GM12865 (cell line): ENCODE measurements around the gene ANO9.

Experiments used
- DNase-seq: peaks from one replicate; pipeline ENCODE4 v3.0.0; 2010; ENCODE audit warnings: low read depth
- H3K4me3 ChIP-seq: 2 replicates; pipeline ENCODE4 v1.5.1; 2011; ENCODE audit warnings: mild to moderate bottlenecking, low read depth, low read length, control low read depth
- TF ChIP-seq, protein P1 (sequence below): IDR thresholded peaks from 2 replicates; pipeline ENCODE4 v1.5.1; 2011; ENCODE audit warnings: low read length, control low read depth, low read depth, inconsistent platforms; ENCODE audit not compliant: insufficient read depth; ENCODE audit errors: missing control alignments

ANO9 gene

DNA sequence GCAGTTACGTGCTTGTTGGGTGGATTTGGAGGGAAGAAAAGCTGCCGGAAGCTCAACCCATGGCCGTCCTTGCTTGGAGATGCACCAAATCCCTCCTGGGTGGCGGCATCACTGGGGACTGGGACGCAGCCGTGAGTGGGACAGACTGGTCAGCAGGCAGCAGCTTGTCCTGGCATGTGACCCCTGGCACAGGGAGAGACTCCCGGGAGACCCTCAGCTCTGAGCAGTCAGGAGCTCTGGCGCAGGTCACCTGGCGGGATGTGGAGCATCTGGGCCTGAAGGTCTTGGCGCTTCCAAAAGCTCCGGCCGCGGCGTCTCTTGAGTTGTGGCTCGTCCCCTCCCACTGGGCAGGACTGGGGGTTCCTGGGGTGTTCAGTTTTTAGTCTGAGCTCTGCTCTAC lies 34.6 kb upstream of the ANO9 start:
- H3K4me3 ChIP-seq: no peak overlapping the region
- TF ChIP-seq, protein P1, sequence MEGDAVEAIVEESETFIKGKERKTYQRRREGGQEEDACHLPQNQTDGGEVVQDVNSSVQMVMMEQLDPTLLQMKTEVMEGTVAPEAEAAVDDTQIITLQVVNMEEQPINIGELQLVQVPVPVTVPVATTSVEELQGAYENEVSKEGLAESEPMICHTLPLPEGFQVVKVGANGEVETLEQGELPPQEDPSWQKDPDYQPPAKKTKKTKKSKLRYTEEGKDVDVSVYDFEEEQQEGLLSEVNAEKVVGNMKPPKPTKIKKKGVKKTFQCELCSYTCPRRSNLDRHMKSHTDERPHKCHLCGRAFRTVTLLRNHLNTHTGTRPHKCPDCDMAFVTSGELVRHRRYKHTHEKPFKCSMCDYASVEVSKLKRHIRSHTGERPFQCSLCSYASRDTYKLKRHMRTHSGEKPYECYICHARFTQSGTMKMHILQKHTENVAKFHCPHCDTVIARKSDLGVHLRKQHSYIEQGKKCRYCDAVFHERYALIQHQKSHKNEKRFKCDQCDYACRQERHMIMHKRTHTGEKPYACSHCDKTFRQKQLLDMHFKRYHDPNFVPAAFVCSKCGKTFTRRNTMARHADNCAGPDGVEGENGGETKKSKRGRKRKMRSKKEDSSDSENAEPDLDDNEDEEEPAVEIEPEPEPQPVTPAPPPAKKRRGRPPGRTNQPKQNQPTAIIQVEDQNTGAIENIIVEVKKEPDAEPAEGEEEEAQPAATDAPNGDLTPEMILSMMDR: no peak
- no peak for DNase-seq

- H3K4me3 ChIP-seq: no peak overlapping the region
- DNase-seq: no peak
- TF ChIP-seq, protein P1: no peak
These were observed 34.1 kb upstream of the ANO9 start for GRCh38 chr11:475941-476340.

DNA sequence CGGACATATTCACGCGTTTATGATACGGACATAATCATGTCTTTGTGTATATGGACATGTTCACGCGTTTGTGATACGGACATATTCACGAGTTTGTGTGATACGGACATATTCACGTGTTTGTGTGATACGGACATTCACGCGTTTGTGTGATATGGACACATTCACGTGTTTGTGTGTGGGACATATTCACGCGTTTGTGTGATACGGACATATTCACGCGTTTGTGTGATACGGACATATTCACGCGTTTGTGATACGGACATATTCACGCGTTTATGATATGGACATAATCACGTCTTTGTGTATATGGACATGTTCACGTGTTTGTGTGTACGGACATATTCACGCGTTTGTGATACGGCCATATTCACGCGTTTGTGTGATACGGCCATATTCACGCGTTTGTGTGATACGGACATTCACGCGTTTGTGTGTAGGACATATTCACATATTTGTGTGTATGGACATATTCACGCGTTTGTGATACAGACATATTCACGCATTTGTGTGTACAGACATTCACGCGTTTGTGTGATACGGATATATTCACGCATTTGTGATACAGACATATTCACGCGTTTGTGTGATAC lies 33.2 kb upstream of the ANO9 start:
- TF ChIP-seq, protein P1: no peak
- no peak for DNase-seq
- H3K4me3 ChIP-seq: no peak overlapping the region

- TF ChIP-seq, protein P1: no peak
- H3K4me3 ChIP-seq: no peak overlapping the region
- DNase-seq: no peak
These were observed 32.4 kb upstream of the ANO9 start for GRCh38 chr11:473962-474785.

DNA sequence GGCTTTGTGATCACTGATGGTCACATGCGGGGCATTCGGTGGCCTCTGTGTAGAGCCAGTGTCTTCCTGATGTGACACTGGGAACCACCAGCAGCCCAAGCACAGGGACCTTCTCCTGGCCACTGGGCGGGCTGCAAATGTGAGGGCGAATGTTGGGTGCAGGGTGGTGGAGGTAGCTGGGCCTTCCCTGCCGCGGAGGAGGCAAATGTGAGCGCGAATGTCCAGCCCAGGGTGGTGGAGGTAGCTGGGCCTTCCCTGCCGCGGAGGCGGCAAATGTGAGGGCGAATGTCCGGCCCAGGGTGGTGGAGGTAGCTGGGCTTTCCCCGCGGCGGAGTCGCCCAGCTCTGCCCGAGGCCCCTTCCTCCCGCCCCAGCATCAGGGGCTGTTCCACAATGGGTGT lies 31.6 kb upstream of the ANO9 start:
- DNase-seq: no peak

DNA sequence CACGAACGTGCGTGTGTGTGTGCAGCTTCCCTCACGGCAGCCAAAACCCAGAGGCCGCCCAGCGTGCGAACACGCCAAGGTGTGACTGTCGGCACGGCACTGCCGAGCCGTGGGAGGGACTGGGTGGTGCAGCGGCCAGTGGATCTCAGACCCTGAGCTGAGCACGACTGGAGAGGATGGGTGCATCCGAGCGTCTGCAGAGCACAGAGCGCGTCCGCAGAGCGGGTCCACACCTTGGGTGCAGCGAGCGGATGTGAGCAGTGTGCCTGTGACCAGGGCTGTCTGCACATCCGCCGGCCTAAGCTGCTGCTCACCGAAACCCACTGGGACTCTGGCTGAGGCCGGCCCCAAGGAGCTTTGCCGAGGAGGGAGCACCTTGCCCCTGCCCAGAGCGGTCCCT lies 31.0 kb upstream of the ANO9 start:
- TF ChIP-seq, protein P1: no peak
- no peak overlapping the region for H3K4me3 ChIP-seq
- DNase-seq: no peak

More for the DNA sequence above, 31.6 kb upstream of the ANO9 start:
- TF ChIP-seq, protein P1: no peak
- H3K4me3 ChIP-seq: no peak overlapping the region

GRCh38 chr11:472272-472671 lies 30.5 kb upstream of the ANO9 start:
- H3K4me3 ChIP-seq: no peak overlapping the region
- no peak for DNase-seq
- TF ChIP-seq, protein P1: no peak
